ENCODE data around the gene PI4KB.
A peak's percentile ranks its signal among the peaks of the same experiment; 100 is the strongest.
"Not testable (repeated sequence)": the region's sequence is repeated elsewhere in the genome, so short reads cannot be mapped to it uniquely, and the experiment has no call there.

PI4KB gene

DNA sequence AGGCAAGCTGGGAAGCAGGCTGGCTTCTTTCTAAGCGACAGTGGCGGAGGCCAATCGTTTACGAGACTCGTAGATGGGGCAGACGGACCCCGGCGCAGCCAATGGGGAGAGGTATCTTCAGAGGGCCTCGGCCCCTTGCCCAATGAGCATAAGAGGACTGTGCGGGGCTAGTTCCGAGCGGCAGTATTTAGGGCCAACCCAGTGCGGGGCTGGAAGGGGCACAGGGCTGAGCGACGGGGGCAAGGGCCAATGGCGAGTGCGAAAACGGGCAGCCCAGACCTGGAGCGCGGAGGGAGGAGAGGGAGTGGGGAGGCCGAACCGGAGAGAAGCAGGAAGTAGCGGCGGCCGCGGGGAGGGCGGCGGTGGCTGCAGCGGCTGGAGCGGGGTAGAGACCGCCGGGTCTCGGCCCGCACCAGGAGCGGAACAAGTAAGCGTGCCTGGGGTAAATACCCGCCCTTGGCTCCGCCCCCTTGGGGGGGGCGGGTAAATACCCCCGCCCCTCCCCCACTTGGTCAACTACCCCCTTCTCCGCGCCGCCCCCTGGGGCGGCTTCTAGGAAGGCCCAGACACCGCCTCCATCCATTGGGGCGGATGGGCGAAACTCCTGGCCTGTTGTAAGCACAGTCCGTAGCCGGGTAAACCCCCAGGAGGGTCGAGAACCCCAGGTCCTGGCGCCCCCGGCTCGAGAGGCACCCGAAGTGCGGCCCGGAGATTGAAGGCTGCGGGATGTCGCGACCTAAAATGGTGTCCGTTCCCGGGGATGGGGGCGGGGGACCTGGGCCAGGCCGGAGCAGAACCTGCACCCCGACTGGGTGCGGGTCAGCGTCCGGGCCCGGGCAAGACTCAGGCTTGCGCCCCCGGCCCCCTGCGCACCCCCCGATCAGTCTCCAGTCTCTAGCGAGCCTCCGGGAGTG is 45.0 kb downstream of the PI4KB start, which contains the start of gene ZNF687:
ZNF687 (plus strand) TSS at position 331 of the 914 bp plus-strand sequence. CDS start 3,993 bp downstream, outside the sequence.
- DNase-seq = peak; percentile 92 to 100 (median 100)

DNA sequence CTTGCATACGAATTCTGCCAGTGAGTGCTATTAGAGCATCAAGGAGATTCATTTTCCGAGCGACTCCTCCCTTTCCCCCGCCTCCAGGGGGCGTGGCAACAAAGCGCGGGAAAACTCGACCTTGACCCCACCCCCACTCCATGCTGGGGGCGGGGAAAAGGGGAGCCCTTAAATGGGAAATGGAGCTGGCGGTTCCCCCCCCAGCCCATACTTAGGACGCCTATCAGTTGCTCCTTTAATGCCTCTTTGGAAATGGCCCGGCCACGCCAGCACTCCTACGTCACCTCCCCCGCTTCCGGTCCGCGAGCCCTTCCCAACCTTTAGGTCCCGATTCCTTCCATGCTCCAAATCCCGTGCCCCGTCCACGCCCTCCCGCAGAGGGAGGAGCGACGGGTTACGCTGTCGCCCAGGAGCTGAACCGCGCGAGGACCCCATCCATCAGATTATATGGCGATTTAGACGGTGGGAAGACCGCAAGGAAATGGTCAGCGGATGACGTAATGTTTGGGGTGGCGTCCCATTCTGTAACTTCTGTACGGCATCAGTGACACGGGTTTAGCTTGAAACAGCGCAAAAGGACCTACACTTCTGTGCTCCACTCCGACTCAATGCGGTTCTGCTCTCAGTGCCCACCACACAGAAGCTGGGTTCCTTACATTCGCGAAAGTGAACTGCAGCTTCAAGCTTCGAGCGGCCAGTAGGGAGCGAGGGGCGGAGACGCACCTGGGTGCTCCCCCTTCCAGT is 45.8 kb downstream of the PI4KB start:
- peak; percentile 74 to 98 (median 91) for DNase-seq

DNA sequence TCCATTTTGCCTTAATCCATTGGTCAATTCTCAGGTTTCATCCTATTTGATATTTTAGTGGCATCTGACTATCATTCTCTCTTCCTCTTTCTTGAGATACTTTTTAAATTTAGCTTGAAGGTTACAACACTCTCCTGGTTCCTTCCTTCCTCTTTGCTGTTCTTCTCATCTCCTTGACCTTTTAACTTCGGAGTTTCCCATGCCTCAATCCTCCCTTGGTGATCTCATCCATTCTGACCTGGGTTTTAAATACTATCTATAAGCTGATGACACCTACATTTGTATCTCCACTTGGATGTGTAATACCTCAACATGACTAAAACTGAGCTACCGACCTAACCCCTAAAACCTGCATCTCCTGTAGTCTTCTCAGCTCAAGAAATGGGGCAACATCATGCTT is 50.0 kb downstream of the PI4KB start:
- DNase-seq = no peak

DNA sequence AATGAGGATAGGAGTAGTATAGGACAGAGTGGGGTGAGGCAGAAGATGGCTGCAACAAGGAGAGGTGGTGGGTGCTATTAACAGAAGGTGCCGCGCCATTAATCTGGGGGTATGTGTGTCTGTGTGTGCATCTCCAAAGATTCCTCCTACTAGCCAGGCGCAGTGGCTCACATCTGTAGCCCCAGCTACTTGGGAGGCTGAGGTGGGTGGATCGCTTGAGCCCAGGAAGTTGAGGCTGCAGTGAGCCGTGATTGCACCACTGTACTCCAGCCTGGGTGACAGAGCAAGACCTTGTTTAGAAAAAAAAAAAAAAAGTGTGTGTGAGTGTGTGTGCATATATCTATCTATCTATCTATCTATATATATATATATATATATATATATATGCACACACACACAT is 51.9 kb downstream of the PI4KB start:
- not testable (repeated sequence) for DNase-seq

DNA sequence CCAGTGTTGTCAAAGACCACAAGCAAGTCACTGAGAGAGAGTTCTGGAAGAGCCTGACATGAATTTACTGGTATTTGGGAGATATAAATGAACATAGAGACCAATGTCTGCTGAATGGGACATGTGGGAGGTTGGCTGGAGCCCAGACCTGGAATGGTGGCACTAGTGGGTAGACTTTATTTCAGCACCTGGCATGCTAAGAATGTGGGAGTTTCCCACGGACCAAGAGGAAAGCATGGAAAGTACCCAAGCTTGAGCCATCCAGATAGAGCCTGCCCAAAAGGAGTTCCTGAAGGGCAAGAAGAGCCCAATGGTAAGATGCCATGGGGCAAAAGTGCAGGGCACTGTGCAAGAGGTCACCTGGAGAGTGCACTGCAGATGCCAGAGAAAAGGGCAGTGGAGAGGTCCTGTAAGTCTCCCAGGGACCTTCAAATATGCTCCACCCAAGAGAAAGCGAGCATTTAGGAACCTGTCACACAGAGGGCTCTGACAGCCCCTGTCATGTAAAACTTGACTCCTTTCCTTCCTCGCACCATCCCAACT is 53.2 kb downstream of the PI4KB start:
- DNase-seq = no peak

DNA sequence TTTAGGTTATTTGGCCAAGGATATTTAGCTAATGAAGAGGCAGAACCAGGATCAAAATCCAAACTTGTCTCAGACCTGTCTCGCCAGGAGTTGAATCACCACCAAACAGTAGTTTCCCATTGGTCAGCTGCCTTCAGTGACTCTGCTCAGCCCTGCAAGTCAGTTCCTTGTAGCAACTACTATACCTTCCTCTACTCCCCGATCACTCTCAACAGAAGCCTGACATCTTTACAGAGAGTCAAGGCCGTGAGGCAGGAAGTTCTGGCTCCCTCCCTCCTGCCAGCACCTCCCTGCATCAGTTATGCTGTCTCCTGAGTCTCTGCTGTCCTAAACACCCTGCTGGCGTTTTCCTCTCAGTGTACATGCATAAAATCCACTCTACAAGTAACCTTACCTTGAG is 59.5 kb downstream of the PI4KB start:
- no peak for DNase-seq

DNA sequence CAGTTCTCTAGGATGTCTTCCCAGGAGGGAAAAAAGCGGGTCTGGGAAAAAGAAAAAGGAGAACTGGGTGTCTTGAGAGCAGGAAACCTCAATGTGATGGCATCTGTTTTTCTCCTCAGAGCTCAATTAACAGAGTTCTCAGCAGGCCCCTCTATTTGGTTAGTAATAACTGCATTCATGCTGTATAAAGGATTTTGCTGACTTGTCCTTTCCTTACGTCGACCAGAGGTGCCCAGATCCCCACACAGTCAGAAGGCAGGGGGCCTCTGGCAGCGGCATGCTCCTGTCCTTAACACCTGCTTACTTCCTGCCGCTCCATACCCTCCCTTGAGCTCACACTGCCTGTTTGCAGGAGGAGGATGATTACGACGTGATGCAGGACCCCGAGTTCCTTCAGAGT is 60.4 kb downstream of the PI4KB start:
- DNase-seq = no peak

DNA sequence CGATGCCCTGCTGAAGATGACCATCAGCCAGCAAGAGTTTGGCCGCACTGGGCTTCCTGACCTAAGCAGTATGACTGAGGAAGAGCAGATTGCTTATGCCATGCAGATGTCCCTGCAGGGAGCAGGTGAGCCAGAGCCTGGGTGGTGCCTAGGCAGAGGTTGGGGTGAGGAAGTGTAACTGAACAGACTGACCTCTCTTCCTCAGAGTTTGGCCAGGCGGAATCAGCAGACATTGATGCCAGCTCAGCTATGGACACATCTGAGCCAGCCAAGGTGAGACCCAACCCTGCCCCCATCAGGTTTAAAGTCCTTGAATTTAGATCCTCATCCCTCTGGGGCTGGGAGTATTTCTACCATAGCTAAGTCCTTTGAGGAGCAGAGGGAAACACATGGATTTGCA is 60.9 kb downstream of the PI4KB start:
- no peak for DNase-seq

DNA sequence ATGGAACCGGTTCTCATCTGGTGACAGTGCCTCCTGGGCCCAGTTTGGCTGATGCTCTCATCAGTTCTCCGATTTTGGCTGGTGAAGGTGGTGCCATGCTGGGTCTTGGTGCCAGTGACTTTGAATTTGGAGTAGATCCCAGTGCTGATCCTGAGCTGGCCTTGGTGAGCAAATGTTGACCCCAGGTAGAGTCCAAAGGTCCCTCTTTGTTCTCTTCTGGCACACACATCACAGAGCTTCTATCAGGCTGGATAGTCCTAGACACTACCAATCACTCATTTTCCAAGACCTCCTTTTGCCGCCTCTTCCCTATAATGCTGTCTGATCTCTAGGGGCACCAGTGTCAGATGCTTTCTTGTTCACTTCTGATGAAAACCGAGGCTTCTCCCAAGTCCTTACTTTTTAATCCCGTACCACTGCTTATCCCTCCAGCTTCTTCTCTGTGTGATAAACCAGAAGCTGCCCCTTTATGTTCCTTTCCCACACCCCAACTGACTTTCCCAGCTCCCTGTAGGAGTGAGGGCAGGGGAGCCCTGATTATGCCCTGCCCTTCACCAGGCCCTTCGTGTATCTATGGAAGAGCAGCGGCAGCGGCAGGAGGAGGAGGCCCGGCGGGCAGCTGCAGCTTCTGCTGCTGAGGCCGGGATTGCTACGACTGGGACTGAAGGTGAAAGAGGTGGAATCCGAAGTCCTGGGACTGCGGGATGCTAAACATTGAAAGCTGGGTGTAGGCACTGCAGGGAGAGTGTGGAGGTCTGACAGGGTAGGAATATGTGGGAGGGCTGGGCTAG is 61.6 kb downstream of the PI4KB start:
- DNase-seq = no peak

DNA sequence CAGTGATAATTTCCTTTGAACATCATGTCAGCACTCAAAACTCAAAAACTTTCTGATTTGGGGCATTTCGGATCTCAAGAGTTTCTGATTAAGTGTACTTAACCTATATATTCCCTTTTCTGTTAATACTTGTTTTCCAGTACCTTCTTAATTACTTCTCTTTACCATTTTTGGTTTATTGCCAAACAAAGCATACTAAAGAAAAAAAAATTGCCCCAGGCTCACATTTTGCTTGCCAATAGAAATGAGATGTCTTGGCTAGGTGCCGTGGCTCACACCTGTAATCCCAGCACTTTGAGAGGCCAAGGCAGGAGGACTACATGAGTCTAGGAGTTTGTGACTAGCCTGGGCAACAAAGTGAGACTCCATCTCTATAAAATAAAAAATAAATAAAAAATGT is 67.9 kb downstream of the PI4KB start:
- DNase-seq = no peak

DNA sequence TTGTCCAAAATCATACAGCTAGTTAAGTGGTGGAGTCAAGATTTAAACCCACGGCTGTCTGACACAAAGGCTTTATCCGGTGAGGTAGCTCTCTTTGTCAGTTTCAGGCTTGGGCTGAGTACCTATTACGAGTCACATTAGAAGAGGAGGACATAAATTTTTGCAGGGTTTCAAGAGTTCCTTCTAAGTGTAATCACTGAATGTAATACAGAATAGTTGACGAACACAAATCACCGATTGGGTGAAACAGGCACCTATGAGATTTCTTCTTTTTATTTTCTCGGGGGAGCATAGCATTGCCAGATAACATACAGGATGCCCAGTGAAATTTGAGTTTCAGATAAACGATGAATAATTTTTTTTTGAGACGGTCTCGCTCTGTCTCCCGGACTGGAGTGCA is 71.8 kb downstream of the PI4KB start:
- no peak for DNase-seq

DNA sequence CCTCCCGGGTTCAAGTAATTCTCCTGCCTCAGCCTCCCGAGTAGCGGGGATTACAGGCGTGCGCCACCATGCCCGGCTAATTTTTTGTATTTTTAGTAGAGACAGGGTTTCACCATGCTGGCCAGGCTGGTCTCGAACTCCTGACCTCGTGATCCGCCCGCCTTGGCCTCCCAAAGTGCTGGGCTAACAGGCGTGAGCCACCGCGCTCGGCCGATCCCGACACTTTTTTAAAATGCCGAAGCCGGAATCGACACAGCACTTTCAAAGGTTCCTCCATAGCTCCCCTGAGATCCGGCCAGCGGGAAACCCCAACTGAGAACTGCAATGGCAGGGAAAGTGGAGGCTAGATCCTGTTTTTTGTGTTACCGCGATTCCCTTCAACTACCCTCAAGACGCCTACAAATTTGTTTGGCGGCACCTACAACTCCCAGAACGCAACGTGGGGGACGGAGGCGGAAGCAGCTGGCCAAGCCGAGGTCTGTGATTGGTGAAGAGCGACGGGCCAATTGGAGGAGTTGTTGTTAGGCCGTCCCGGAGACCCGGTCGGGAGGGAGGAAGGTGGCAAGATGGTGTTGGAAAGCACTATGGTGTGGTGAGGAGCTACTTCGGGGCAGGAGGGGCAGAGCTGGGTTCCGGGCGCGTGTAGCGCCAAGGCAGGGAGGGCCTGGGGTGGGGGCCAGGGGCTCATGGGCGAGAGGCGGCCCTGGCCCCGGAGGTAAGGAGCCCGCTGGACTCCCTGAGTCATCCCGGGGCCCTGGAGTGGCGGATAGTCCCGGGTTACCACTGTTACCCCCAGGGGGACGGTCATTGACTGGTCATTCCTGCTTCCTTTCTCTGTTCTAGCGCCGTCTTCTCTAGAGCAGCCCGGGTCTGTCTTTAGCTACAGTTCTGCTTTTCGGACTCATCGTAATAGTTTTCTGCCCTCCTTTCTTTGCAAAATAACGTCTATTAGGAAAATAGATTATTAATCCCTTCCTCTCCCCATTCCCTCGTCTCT is 72.7 kb downstream of the PI4KB start, which contains the start of gene PSMD4:
PSMD4 (plus strand) TSS at position 518 of the 997 bp plus-strand sequence; CDS start at position 567, 49 bp downstream.
- peak; percentile 68 to 96 (median 88) for DNase-seq

DNA sequence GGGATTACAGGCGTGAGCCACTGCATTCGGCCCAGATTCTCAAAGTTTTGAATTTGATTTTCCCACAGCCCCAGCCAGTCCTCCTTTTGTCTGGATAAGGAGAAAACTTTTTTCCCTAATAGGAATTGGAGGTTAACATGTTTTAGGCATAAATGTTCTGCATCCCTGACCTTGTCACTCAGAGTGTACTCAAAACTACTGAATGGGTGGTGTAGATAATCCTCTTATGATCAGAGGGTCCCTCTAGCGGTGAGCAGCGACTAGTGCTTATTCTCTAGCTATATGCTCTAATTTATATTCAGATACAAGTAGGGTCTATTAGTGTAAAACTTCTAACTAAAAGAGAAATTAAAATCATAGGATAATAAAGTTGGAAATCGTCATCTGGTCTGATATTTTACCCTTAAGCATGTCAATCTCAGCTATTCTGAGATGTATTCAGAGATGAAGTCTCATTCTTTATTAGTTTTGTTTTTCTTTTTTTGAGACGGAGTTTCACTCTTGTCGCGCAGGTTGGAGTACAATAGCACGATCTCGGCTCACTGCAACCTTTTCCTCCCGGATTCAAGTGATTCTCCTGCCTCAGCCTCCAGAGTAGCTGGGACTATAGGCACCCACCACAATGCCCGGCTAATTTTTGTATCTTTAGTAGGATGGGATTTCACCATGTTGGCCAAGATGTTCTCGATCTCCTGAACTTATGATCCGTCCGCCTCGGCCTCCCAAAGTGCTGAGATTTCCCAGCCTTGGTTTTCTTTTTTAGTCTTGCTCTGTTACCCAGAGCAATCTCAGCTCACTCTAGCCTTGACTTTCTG is 75.4 kb downstream of the PI4KB start:
- DNase-seq = peak in 29 of 51 donors; percentile 2 to 57 (median 25)

DNA sequence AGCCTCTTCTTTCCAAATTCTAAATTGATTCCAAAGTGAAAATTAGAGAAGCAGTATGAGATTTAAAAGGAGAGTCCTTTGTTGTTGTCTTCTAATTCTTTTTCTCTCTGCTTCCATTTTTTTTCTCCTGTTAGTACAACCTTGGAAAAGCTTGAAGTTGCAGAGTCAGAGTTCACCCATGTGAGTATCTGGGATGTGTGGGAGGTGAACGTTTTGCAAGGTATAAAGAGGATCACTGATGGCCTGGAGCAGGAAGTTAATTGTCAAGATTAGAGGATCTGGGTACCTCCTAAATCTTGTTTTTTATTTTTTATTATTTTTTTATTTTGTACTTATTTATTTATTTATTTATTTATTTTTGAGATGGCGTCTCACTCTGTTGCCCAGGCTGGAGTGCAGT is 80.4 kb downstream of the PI4KB start:
- no peak for DNase-seq

DNA sequence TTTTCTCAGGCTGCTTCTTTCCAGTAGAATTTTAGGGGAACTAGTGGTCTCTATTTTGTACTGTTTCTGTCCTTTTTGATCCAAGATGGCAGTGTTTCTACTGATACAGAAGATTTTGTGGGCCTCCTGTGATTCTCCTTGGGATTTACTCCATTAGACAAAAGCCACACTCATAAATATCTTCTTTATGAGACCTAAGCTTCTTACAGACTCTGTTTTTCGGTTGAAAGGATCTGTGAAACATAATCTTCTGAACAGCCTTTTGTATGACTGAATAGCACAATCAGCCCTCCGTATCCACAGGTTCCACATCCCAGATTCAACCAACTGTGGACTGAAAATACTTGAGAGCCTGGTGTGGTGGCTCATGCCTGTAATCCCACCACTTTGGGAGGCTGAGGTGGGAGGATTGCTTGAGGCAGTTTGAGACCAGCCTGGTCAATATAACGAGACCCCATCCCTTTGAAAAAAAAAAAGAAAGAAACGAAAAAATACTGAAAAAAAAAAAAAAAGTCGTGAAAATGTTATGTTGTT is 83.5 kb downstream of the PI4KB start:
- DNase-seq = no peak

DNA sequence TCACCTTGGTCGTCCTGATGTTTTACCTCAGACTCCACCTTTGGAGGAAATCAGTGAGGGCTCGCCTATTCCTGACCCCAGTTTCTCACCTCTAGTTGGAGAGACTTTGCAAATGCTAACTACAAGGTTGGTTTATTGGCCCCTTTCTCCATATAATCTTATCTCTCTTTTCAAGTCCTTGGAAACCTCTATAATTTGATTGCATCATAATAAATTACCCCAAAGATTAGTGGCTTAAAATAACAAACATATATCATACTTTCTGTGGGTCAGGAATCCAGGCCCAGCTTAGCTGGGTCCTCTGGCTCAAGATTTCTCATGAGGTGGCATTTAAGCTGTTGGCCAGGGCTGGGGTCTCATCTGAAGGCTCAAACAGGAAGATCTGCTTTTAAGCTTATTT is 84.8 kb downstream of the PI4KB start:
- DNase-seq = no peak

All from hypothalamus (tissue), 51 donors.